GM23338 (cell line): ENCODE results near the gene TUSC7. TPM values are rescaled to one million over a fixed set of nuclear protein-coding genes. Genes with fewer than 3 reads are reported as not detected.

Experiments
- ATAC-seq: fragments of 200-7000 bp; cut with Tn5 transposase; 3 replicates; pipeline ENCODE4 v1.9.1; 2020
- DNase-seq: peaks from one replicate; pipeline ENCODE4 v3.0.0-alpha.2; 2015; ENCODE audit warnings: low spot score
- H2AFZ ChIP-seq: fragments of 200-600 bp; sonication (generic); 2 replicates; pipeline ENCODE4 v1.8.0; 2016; ENCODE audit warnings: antibody characterized with exemption, mild to moderate bottlenecking, moderate library complexity
- H3F3A ChIP-seq: fragments of 200-600 bp; sonication (generic); replicated peaks from 2 replicates; pipeline ENCODE4 v1.8.0; 2017; ENCODE audit warnings: antibody characterized with exemption, mixed run types, low read depth
- H3K27ac ChIP-seq: fragments of 200-600 bp; sonication (generic); 2 replicates; pipeline ENCODE4 v1.6.1; 2016; ENCODE audit warnings: low read depth
- H3K27me3 ChIP-seq: fragments of 200-600 bp; sonication (generic); 2 replicates; pipeline ENCODE4 v1.8.0; 2016; ENCODE audit warnings: mild to moderate bottlenecking, mixed run types, moderate library complexity; ENCODE audit not compliant: insufficient read depth
- H3K36me3 ChIP-seq: fragments of 200-600 bp; sonication (generic); 2 replicates; pipeline ENCODE4 v1.8.0; 2016; ENCODE audit warnings: mild to moderate bottlenecking; ENCODE audit not compliant: insufficient read depth
- H3K4me1 ChIP-seq: fragments of 200-600 bp; sonication (generic); 2 replicates; pipeline ENCODE4 v1.8.0; 2016; ENCODE audit warnings: mild to moderate bottlenecking, moderate library complexity; ENCODE audit not compliant: insufficient read depth
- H3K4me2 ChIP-seq: fragments of 200-600 bp; sonication (generic); 2 replicates; pipeline ENCODE4 v1.7.1; 2017; ENCODE audit warnings: mixed run types
- H3K4me3 ChIP-seq: fragments of 200-600 bp; sonication (generic); 2 replicates; pipeline ENCODE4 v1.6.1; 2016; ENCODE audit warnings: mixed run types
- H3K79me2 ChIP-seq: fragments of 200-600 bp; sonication (generic); replicated peaks from 2 replicates; pipeline ENCODE4 v1.8.0; 2017; ENCODE audit warnings: mild to moderate bottlenecking; ENCODE audit not compliant: insufficient read depth
- H3K9me2 ChIP-seq: fragments of 200-600 bp; sonication (generic); 2 replicates; pipeline ENCODE4 v1.8.0; 2017; ENCODE audit not compliant: insufficient read depth
- H4K20me1 ChIP-seq: fragments of 200-600 bp; sonication (generic); replicated peaks from 2 replicates; pipeline ENCODE4 v1.8.0; 2017; ENCODE audit warnings: mild to moderate bottlenecking; ENCODE audit not compliant: insufficient read depth
- H3K27ac Mint-ChIP-seq: 2 replicates; pipeline ENCODE4 v1.8.0; 2020; ENCODE audit warnings: inconsistent platforms, mild to moderate bottlenecking, moderate library complexity, mixed read lengths
- H3K27me3 Mint-ChIP-seq: 3 replicates; pipeline ENCODE4 v1.8.0; 2022; ENCODE audit warnings: low read depth, mild to moderate bottlenecking, moderate library complexity, mixed read lengths, inconsistent platforms; ENCODE audit not compliant: insufficient read depth, poor library complexity
- H3K36me3 Mint-ChIP-seq: 3 replicates; pipeline ENCODE4 v1.8.0; 2021; ENCODE audit warnings: low read depth, mild to moderate bottlenecking, inconsistent platforms, moderate library complexity, mixed read lengths
- H3K4me1 Mint-ChIP-seq: 3 replicates; pipeline ENCODE4 v1.8.0; 2020; ENCODE audit warnings: mild to moderate bottlenecking, inconsistent platforms, mixed read lengths
- H3K4me3 Mint-ChIP-seq: 3 replicates; pipeline ENCODE4 v1.8.0; 2021; ENCODE audit warnings: moderate library complexity, mild to moderate bottlenecking, inconsistent platforms, mixed read lengths
- H3K9me3 Mint-ChIP-seq: 3 replicates; pipeline ENCODE4 v1.8.0; 2020; ENCODE audit warnings: moderate library complexity, mild to moderate bottlenecking, inconsistent platforms, mixed read lengths
- CREB1 ChIP-seq: fragments of 250-450 bp; sonication (Bioruptor Pico); IDR thresholded peaks from 2 replicates; pipeline ENCODE4 v1.5.0; 2020; ENCODE audit warnings: low read depth, mild to moderate bottlenecking, moderate library complexity
- EZH2 ChIP-seq: fragments of 200-600 bp; sonication (generic); IDR thresholded peaks from one replicate; pipeline ENCODE4 v1.8.0; 2017; ENCODE audit warnings: antibody characterized with exemption, mild to moderate bottlenecking, low read depth; ENCODE audit not compliant: unreplicated experiment
- JUNB ChIP-seq: IDR thresholded peaks from one replicate; pipeline ENCODE4 v1.6.1; 2016; ENCODE audit warnings: antibody characterized with exemption; ENCODE audit not compliant: unreplicated experiment
- NANOG ChIP-seq: IDR thresholded peaks from 2 replicates; pipeline ENCODE4 v1.6.1; 2016; ENCODE audit warnings: antibody characterized with exemption, borderline replicate concordance
- POLR2AphosphoS5 ChIP-seq: IDR thresholded peaks from 2 replicates; pipeline ENCODE4 v1.6.1; 2016; ENCODE audit warnings: antibody characterized with exemption, low read depth
- STAT1 ChIP-seq: IDR thresholded peaks from one replicate; pipeline ENCODE4 v1.6.1; 2016; ENCODE audit warnings: antibody characterized with exemption; ENCODE audit not compliant: unreplicated experiment
- ZNF114 ChIP-seq: fragments of 250-450 bp; sonication (Bioruptor Pico); IDR thresholded peaks from 2 replicates; pipeline ENCODE4 v1.5.0; 2020; ENCODE audit warnings: mild to moderate bottlenecking, moderate library complexity
- ZNF331 ChIP-seq: fragments of 250-450 bp; sonication (Bioruptor Pico); IDR thresholded peaks from 2 replicates; pipeline ENCODE4 v1.5.0; 2020; ENCODE audit warnings: low read depth, mild to moderate bottlenecking, moderate library complexity
- polyA plus RNA-seq: library from polyadenylated mRNA; unstranded; fragments of >200 nt; fragmentation: Nextera tagmentation; extraction: Ambion mirVana; gene quantifications from 2 replicates; pipeline ENCODE4 v1.2.1, GENCODE V29; 2016
- total RNA-seq: library from RNA; depleted of rRNA; stranded (reverse); fragments of >200 nt; shearing (Covaris generic); gene quantifications from 2 replicates; pipeline ENCODE4 v1.2.3, GENCODE V29; 2014
- TF ChIP-seq, protein P1 (sequence below), 2 experiments: fragments of 200-600 bp in 1 of 2; sonication (generic) in 1 of 2; conservative IDR thresholded peaks; 2 replicates each; pipeline versions ENCODE4 v1.5.1 to v1.6.1; 2016 to 2017; ENCODE audit warnings: antibody characterized with exemption in 2 of 2, low read depth in 2 of 2, mild to moderate bottlenecking in 2 of 2, moderate library complexity in 1 of 2
- TF ChIP-seq, protein P2 (sequence below): IDR thresholded peaks from one replicate; pipeline ENCODE4 v1.6.1; 2018; ENCODE audit warnings: antibody characterized with exemption; ENCODE audit not compliant: unreplicated experiment
- TF ChIP-seq, protein P3 (sequence below): IDR thresholded peaks from 2 replicates; pipeline ENCODE4 v1.6.1; 2016; ENCODE audit warnings: antibody characterized with exemption

The TUSC7 gene
- total and polyA plus RNA-seq, 2 experiments from 2014 or later, result not detected

DNA sequence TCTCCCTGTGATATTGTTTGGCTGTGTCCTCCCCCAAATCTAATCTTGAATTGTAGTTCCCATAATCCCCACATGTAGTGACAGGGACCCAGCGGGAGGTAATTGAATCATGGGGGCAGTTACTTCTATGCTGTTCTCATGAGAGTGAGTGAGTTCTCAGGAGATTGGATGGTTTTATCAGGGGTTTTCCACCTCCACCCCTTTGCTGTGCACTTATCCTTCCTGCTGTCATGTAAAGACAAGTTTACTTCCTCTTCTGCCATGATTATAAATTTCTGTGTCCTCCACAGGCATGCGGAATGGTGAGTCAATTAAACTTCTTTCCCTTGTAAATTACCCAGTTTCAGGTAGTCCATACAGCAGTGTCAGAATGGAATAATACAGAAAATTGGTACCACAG lies 24.7 kb downstream of the TUSC7 start:
- H3K9me2 ChIP-seq, result no peaks in the 10 kb centered on the region
- H2AFZ ChIP-seq, result no peak overlapping the region
- H3F3A ChIP-seq, result no peaks in the 10 kb centered on the region
- no peaks in the 10 kb centered on the region for H4K20me1 ChIP-seq
- Mint-ChIP-seq H3K9me3 (peaks cover 22% of the 10 kb centered on the region), H3K27me3 (no peaks in the 10 kb centered on the region), H3K36me3 (peaks cover 8% of the 10 kb centered on the region; the same call in 2 of the 3 replicates), H3K4me1 (no peaks in the 10 kb centered on the region), H3K4me3 (no peak overlapping the region), H3K27ac (no peak overlapping the region)
- no peaks in the 10 kb centered on the region for H3K4me1 ChIP-seq
- no peaks in the 10 kb centered on the region for H3K27me3 ChIP-seq
- H3K4me2 ChIP-seq, result no peak overlapping the region
- no peak for ATAC-seq
- TF ChIP-seq EZH2, result no peak
- no peak for TF ChIP-seq ZNF114
- no peak for TF ChIP-seq POLR2AphosphoS5
- TF ChIP-seq, protein P1, sequence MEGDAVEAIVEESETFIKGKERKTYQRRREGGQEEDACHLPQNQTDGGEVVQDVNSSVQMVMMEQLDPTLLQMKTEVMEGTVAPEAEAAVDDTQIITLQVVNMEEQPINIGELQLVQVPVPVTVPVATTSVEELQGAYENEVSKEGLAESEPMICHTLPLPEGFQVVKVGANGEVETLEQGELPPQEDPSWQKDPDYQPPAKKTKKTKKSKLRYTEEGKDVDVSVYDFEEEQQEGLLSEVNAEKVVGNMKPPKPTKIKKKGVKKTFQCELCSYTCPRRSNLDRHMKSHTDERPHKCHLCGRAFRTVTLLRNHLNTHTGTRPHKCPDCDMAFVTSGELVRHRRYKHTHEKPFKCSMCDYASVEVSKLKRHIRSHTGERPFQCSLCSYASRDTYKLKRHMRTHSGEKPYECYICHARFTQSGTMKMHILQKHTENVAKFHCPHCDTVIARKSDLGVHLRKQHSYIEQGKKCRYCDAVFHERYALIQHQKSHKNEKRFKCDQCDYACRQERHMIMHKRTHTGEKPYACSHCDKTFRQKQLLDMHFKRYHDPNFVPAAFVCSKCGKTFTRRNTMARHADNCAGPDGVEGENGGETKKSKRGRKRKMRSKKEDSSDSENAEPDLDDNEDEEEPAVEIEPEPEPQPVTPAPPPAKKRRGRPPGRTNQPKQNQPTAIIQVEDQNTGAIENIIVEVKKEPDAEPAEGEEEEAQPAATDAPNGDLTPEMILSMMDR (conservative IDR thresholded peaks at IDR 0.05; ENCODE audit: low read depth in 2 of 2), result no peak
- TF ChIP-seq STAT1, result no peak
- DNase-seq, result no peak
- no peaks in the 10 kb centered on the region for H3K79me2 ChIP-seq
- no peak overlapping the region for H3K4me3 ChIP-seq
- no peak overlapping the region for H3K27ac ChIP-seq
- no peaks in the 10 kb centered on the region for H3K36me3 ChIP-seq

DNA sequence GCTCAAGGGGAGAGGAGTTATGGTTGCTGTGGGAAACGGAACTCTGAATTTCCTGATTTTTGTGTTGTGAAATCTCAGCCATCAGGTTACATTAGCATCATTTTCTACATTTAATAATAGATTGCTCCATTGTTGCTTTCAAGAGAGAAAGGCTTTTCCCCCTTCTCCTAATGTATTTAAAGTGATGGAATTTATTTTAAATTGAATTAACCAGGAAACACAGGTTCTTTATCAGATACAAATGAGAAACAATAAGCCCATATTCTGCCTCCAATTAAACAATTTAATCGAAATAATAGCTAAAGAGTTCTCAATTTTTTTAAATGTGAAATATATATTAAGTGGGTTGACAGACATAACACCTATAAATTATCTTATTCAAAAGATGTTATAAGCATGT lies 30.1 kb downstream of the TUSC7 start:
- Mint-ChIP-seq H3K36me3 (peaks cover 6% of the 10 kb centered on the region; the same call in 2 of the 3 replicates), H3K4me1 (no peaks in the 10 kb centered on the region), H3K9me3 (peaks cover 16% of the 10 kb centered on the region), H3K27me3 (no peaks in the 10 kb centered on the region), H3K27ac (no peak overlapping the region), H3K4me3 (no peak overlapping the region)
- Histone ChIP-seq H2AFZ (no peak overlapping the region), H4K20me1 (no peaks in the 10 kb centered on the region), H3K4me2 (no peak overlapping the region), H3K79me2 (no peaks in the 10 kb centered on the region), H3K4me1 (no peaks in the 10 kb centered on the region), H3K36me3 (no peaks in the 10 kb centered on the region), H3K4me3 (no peak overlapping the region), H3F3A (no peaks in the 10 kb centered on the region), H3K9me2 (no peaks in the 10 kb centered on the region), H3K27ac (no peak overlapping the region), H3K27me3 (no peaks in the 10 kb centered on the region)
- no peak for DNase-seq
- no peak for ATAC-seq
- TF ChIP-seq POLR2AphosphoS5, result no peak
- TF ChIP-seq, protein P1 (conservative IDR thresholded peaks at IDR 0.05; ENCODE audit: low read depth in 2 of 2), result no peak
- TF ChIP-seq CREB1, result no peak
- no peak for TF ChIP-seq NANOG
- no peak for TF ChIP-seq JUNB
- TF ChIP-seq, protein P2, sequence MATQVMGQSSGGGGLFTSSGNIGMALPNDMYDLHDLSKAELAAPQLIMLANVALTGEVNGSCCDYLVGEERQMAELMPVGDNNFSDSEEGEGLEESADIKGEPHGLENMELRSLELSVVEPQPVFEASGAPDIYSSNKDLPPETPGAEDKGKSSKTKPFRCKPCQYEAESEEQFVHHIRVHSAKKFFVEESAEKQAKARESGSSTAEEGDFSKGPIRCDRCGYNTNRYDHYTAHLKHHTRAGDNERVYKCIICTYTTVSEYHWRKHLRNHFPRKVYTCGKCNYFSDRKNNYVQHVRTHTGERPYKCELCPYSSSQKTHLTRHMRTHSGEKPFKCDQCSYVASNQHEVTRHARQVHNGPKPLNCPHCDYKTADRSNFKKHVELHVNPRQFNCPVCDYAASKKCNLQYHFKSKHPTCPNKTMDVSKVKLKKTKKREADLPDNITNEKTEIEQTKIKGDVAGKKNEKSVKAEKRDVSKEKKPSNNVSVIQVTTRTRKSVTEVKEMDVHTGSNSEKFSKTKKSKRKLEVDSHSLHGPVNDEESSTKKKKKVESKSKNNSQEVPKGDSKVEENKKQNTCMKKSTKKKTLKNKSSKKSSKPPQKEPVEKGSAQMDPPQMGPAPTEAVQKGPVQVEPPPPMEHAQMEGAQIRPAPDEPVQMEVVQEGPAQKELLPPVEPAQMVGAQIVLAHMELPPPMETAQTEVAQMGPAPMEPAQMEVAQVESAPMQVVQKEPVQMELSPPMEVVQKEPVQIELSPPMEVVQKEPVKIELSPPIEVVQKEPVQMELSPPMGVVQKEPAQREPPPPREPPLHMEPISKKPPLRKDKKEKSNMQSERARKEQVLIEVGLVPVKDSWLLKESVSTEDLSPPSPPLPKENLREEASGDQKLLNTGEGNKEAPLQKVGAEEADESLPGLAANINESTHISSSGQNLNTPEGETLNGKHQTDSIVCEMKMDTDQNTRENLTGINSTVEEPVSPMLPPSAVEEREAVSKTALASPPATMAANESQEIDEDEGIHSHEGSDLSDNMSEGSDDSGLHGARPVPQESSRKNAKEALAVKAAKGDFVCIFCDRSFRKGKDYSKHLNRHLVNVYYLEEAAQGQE, result no peak
- TF ChIP-seq ZNF114, result no peak
- TF ChIP-seq ZNF331 (CRISPR knock-in tag), result no peak
- TF ChIP-seq STAT1, result no peak
- no peak for TF ChIP-seq EZH2
- TF ChIP-seq, protein P3, sequence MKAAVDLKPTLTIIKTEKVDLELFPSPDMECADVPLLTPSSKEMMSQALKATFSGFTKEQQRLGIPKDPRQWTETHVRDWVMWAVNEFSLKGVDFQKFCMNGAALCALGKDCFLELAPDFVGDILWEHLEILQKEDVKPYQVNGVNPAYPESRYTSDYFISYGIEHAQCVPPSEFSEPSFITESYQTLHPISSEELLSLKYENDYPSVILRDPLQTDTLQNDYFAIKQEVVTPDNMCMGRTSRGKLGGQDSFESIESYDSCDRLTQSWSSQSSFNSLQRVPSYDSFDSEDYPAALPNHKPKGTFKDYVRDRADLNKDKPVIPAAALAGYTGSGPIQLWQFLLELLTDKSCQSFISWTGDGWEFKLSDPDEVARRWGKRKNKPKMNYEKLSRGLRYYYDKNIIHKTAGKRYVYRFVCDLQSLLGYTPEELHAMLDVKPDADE, result no peak
